ENCODE measurements around the gene PHLDA3.

DNA sequence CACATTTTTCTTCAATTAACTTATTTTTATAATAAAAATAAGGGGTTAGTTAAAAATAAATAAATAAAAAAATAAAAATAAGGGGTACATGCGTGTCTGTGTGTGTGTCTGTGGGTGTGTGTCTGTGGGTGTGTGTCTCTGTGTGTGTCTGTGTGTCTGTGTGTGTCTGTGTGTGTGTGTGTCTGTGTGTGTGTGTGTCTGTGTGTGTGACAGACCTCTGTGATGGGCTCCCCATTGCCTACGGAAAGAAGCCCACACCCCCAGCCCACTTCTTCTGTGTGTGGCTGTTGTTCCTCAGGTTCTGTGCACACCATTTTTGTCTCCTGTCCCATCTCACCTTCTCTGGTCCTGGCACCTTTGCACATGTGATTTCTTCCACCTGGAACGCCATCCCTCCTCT is 9.9 kb downstream of the PHLDA3 start:
- TF ChIP-seq GABPA (IDR thresholded peaks at IDR 0.05; ENCODE audit: low read depth) (no peak), POLR2AphosphoS5 (IDR thresholded peaks at IDR 0.05; ENCODE audit: low read depth) (no peak)
- TF ChIP-seq, protein P1, sequence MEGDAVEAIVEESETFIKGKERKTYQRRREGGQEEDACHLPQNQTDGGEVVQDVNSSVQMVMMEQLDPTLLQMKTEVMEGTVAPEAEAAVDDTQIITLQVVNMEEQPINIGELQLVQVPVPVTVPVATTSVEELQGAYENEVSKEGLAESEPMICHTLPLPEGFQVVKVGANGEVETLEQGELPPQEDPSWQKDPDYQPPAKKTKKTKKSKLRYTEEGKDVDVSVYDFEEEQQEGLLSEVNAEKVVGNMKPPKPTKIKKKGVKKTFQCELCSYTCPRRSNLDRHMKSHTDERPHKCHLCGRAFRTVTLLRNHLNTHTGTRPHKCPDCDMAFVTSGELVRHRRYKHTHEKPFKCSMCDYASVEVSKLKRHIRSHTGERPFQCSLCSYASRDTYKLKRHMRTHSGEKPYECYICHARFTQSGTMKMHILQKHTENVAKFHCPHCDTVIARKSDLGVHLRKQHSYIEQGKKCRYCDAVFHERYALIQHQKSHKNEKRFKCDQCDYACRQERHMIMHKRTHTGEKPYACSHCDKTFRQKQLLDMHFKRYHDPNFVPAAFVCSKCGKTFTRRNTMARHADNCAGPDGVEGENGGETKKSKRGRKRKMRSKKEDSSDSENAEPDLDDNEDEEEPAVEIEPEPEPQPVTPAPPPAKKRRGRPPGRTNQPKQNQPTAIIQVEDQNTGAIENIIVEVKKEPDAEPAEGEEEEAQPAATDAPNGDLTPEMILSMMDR (IDR thresholded peaks at IDR 0.05; ENCODE audit: insufficient read depth, low read length), result no peak
- TF ChIP-seq, protein P2, sequence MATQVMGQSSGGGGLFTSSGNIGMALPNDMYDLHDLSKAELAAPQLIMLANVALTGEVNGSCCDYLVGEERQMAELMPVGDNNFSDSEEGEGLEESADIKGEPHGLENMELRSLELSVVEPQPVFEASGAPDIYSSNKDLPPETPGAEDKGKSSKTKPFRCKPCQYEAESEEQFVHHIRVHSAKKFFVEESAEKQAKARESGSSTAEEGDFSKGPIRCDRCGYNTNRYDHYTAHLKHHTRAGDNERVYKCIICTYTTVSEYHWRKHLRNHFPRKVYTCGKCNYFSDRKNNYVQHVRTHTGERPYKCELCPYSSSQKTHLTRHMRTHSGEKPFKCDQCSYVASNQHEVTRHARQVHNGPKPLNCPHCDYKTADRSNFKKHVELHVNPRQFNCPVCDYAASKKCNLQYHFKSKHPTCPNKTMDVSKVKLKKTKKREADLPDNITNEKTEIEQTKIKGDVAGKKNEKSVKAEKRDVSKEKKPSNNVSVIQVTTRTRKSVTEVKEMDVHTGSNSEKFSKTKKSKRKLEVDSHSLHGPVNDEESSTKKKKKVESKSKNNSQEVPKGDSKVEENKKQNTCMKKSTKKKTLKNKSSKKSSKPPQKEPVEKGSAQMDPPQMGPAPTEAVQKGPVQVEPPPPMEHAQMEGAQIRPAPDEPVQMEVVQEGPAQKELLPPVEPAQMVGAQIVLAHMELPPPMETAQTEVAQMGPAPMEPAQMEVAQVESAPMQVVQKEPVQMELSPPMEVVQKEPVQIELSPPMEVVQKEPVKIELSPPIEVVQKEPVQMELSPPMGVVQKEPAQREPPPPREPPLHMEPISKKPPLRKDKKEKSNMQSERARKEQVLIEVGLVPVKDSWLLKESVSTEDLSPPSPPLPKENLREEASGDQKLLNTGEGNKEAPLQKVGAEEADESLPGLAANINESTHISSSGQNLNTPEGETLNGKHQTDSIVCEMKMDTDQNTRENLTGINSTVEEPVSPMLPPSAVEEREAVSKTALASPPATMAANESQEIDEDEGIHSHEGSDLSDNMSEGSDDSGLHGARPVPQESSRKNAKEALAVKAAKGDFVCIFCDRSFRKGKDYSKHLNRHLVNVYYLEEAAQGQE (IDR thresholded peaks at IDR 0.05; ENCODE audit: insufficient replicate concordance, low read depth), result no peak

Measured in HL-60 (cell line).